Aorta (tissue), 5 donors: ENCODE results near the gene HOXA7. TPM values are rescaled to one million over a fixed set of nuclear protein-coding genes. Genes with fewer than 3 reads are reported as not detected.
A peak's percentile ranks its signal among the peaks of the same experiment; 100 is the strongest.

Experiments
- ATAC-seq: fragments of 200-7000 bp; cut with Tn5 transposase; one replicate; pipeline ENCODE4 v1.9.1; 2022; ENCODE audit warnings: moderate library complexity; ENCODE audit not compliant: low FRiP score
- DNase-seq, 2 donors: peaks; one replicate each; pipeline ENCODE4 v3.0.0-alpha.2; 2020
- H3K27ac ChIP-seq, 2 donors: one replicate each; pipeline ENCODE4 v1.5.1; 2013; ENCODE audit warnings: low read length in 2 of 2, mild to moderate bottlenecking in 2 of 2, moderate library complexity in 2 of 2, control low read depth in 1 of 2, inconsistent platforms in 1 of 2, low read depth in 1 of 2
- H3K27me3 ChIP-seq, 2 donors: one replicate each; pipeline ENCODE4 v1.6.1; 2013; ENCODE audit warnings: control low read depth in 1 of 2, low read length in 1 of 2, mild to moderate bottlenecking in 1 of 2, moderate library complexity in 1 of 2; ENCODE audit not compliant: insufficient read depth in 2 of 2, control insufficient read depth in 1 of 2
- H3K36me3 ChIP-seq, 2 donors: one replicate each; pipeline ENCODE4 v1.6.1; 2013; ENCODE audit warnings: control low read depth in 1 of 2, low read length in 1 of 2, mild to moderate bottlenecking in 1 of 2; ENCODE audit not compliant: insufficient read depth in 2 of 2, control insufficient read depth in 1 of 2
- H3K4me1 ChIP-seq, 2 donors: one replicate each; pipeline ENCODE4 v1.6.1; 2013; ENCODE audit warnings: low read length in 2 of 2, control low read depth in 1 of 2, mild to moderate bottlenecking in 1 of 2, moderate library complexity in 1 of 2; ENCODE audit not compliant: insufficient read depth in 2 of 2, control insufficient read depth in 1 of 2
- H3K4me3 ChIP-seq, 2 donors: one replicate each; pipeline ENCODE4 v1.5.1; 2013; ENCODE audit warnings: low read length in 2 of 2, control low read depth in 1 of 2, mild to moderate bottlenecking in 1 of 2
- H3K9me3 ChIP-seq: one replicate; pipeline ENCODE4 v1.6.1; 2013; ENCODE audit warnings: mild to moderate bottlenecking, low read length; ENCODE audit not compliant: control insufficient read depth
- WGBS, 2 donors: extraction: QIAGEN DNeasy Blood & Tissue Kit; methylation state at CpG; one replicate each; pipeline ENCODE4 v1.1.7; 2013; 5-methylcytosine and 5-hydroxymethylcytosine counted together
- intact Hi-C, 2 donors: fragments of 100-400 bp; cut with DNase I; formaldehyde crosslinking; loops; one replicate each; pipeline versions ENCODE4 v1.14.2 to v1.15.0; 2022
- polyA plus RNA-seq, 2 donors: library from polyadenylated mRNA; stranded (reverse); fragments of 200-250 nt; gene quantifications; one replicate each; pipeline ENCODE4 v1.2.3, GENCODE V29; 2013
- total RNA-seq, 2 donors: library from RNA; stranded (reverse); fragmentation: NEBNext Ultra II Directional; extraction: Animal tissue kit (Norgen Biotek cat#: 25700); gene quantifications; one replicate each; pipeline ENCODE4 v1.2.1, GENCODE V29; 2021
- donor health status: healthy with polysubstance abuse.
- donor health status: Bipolar disorder and iron deficiency.
- donor health status: DM: no; HTN: no; CAD: no.
- donor health status: DM: no; HTN: no; CAD: no.
- donor health status: DM: yes; HTN: yes; CAD: no.

HOXA7 gene
- total and polyA plus RNA-seq, 4 donors, result 2.4 to 9.3 (median 4.0) TPM

DNA sequence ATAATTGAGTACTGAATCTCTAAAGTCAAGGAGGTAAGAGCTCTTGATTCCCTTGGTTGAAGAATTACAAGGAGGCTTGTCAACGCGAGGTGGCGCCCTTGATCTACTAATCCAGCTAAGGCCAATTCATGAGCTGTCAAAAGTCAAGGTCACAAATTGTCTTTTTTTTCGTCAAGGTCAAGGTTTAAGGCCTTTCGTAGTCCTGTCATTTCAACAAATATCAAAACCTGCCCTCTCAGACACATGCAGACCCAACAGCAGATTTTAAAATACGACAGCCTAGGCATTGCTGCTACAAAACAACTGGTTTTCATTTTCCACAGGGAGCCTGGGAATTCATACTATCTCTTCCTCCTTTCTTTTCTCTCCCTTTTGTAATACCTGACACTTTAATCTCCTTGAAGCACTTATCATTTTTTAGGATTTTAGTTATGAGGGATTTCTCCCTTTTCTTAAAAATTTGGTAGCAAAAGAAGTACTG, 39.9 kb upstream of the HOXA7 start:
- Histone ChIP-seq H3K9me3 (no peaks in the 10 kb centered on the region), H3K27me3 (peaks cover 0 to 2% of the 10 kb centered on the region in 2 donors), H3K4me1 (no peaks in the 10 kb centered on the region), H3K36me3 (no peaks in the 10 kb centered on the region), H3K4me3 (no peak overlapping the region), H3K27ac (no peak overlapping the region)
- DNase-seq (peak; percentile 88 to 95), ATAC-seq (peak; percentile 71)
- intact Hi-C loops, result loop anchor here (5.0 to 10.0 kb wide), 4 partner anchors 718 to 898 kb away; no protein-coding TSS in a partner anchor
- WGBS, 2 donors, result 4 to 5% methylated on average over 6 of the region's 6 CpGs

DNA sequence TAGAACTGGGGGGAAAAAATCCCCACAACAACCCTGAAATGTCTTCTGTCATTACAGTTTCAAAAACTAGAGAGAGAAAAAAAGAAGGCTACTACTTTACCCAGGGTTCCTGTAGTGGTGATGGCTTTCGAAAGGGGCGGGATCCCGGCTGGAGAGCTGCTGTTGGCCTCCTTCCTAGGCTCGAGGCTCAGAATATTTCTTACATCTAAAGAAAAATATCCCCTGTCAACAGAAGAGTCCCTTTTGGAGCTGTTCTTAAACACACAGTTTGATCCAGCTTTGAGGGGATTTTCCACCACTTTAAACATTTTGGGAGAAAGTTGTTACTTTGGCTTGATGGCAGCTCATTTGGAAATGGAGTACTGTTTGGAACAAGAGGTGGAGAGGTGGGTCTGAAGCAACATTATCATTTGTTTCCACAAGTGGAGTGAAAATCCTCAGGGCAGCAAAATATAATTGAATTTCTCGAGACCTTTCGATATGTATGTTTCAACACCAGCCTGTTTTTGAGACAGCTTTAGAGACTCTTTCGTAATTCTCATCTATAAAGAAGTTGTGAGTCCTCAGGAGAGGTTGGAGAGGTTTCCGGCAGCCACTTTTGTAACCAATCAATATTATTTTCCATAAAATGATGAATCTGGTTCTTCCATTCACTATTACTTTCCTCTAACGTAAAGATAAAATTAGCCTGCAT, 38.4 kb upstream of the HOXA7 start:
- H3K9me3 ChIP-seq, result no peaks in the 10 kb centered on the region
- peaks cover 0 to 2% of the 10 kb centered on the region in 2 donors for H3K27me3 ChIP-seq
- no peak overlapping the region for H3K4me3 ChIP-seq
- WGBS, 2 donors, result 34 to 41% methylated on average over 9 of the region's 9 CpGs
- ATAC-seq, result no peak
- H3K27ac ChIP-seq, result no peak overlapping the region
- no peaks in the 10 kb centered on the region for H3K4me1 ChIP-seq
- intact Hi-C loops, result loop anchor here (5.0 to 10.0 kb wide), 4 partner anchors 720 to 900 kb away; no protein-coding TSS in a partner anchor
- no peaks in the 10 kb centered on the region for H3K36me3 ChIP-seq
- no peak for DNase-seq

GRCh38 chr7:27194002-27194352, 37.5 kb upstream of the HOXA7 start:
- peaks cover 0 to 2% of the 10 kb centered on the region in 2 donors for H3K27me3 ChIP-seq
- H3K4me1 ChIP-seq, result no peaks in the 10 kb centered on the region
- H3K9me3 ChIP-seq, result no peaks in the 10 kb centered on the region
- ATAC-seq (no peak), DNase-seq (no peak)
- intact Hi-C loops, result loop anchor here (10.0 kb wide), 2 partner anchors 721 to 901 kb away; no protein-coding TSS in a partner anchor
- no peak overlapping the region for H3K4me3 ChIP-seq
- 61 to 75% methylated on average over 2 of the region's 2 CpGs for WGBS, 2 donors
- no peak overlapping the region for H3K27ac ChIP-seq
- H3K36me3 ChIP-seq, result no peaks in the 10 kb centered on the region

GRCh38 chr7:27193335-27194001, 37.0 kb upstream of the HOXA7 start:
- Histone ChIP-seq H3K27me3 (peaks cover 0 to 2% of the 10 kb centered on the region in 2 donors), H3K36me3 (no peaks in the 10 kb centered on the region), H3K9me3 (no peaks in the 10 kb centered on the region), H3K4me1 (no peaks in the 10 kb centered on the region), H3K27ac (no peak overlapping the region), H3K4me3 (no peak overlapping the region)
- intact Hi-C loops, result loop anchor here (10.0 kb wide), 2 partner anchors 721 to 901 kb away; no protein-coding TSS in a partner anchor
- ATAC-seq (no peak), DNase-seq (peak in 1 of 2 donors; percentile 35)
- 31 to 39% methylated on average over 29 of the region's 29 CpGs for WGBS, 2 donors

DNA sequence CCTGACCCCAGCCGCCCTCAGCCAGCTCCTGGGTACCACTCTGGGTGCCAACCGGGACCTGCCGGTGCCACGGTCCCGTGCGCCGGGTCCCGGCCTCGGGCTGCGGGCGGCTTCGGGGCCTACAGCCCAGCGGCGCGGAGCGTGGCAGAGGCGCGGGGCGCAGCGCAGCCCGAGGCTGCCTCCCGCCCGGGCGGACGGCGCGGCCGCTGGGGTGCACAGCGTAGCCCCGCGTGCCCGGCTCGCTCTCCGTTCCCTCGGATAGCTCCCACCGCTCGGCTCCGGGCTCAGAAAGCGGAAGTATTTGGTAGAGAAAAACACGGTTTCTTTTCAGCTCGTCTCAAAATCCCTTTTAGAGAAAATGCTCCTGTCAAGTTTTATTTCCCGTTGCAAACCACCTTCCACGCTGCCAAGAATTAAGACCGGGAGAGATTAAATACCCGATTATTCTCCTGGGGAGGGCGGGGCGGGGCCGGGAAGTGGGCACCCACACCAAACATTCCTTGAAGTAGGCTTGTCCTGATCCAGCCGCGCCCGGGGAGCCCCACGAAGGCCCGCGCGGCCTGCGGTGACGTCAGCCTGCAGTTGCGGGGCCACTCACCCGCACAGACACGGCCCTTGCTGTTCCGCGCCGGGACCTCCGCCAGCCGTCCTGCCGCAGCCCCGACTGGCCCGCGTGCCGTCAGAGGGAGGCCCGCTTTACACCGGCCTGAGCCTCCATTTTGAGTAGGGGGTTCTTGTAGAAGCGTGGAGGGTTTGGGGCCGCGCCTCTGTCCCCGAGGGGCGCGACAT, 36.3 kb upstream of the HOXA7 start:
- Histone ChIP-seq H3K4me3 (no peak overlapping the region), H3K27ac (no peak overlapping the region), H3K36me3 (no peaks in the 10 kb centered on the region), H3K27me3 (peaks cover 0 to 2% of the 10 kb centered on the region in 2 donors), H3K9me3 (no peaks in the 10 kb centered on the region), H3K4me1 (no peaks in the 10 kb centered on the region)
- 3 to 4% methylated on average over 61 to 78 of the region's 78 CpGs for WGBS, 2 donors
- ATAC-seq, result peak; percentile 41
- peak; percentile 55 to 79 for DNase-seq
- intact Hi-C loops, result loop anchor here (10.0 kb wide), 2 partner anchors 722 to 902 kb away; no protein-coding TSS in a partner anchor

DNA sequence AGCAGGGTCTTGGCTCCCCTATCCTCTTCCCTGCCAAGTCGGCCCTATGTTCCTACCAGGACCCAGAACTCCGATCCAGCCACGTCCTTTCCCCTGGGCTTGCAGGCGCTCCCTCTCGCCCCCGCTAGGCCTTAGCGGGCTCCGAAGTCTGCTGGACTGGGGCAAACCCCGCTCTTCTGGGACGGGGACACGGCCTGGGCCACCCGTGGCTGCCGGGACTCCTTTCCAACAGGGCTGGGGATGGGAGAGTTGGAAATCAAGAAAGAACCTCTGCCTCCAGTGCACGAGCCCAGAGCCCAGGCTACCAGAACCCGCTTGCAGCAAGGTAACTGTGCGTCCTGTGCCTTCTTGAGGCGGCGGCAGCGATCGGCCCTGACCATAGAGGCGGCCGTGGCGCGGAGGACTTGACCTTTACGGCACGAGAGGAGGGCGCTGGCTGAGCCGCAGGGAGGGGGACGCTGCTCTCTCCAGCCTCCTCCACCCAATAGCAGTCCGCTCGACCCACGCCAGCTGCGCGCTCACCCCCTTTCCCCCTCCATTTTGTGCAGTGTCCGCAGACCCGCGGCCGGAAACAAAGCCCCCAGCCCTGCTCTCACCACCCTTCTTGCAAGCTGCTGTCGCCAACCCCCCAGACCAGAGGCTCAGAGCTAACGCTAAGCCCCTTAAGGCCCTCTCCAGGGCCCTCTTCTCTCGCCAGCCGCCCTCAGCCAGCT, 35.5 kb upstream of the HOXA7 start:
- ATAC-seq, result peak; percentile 9
- 44 to 49% methylated on average over 41 to 42 of the region's 42 CpGs for WGBS, 2 donors
- H3K36me3 ChIP-seq, result no peaks in the 10 kb centered on the region
- peaks cover 0 to 2% of the 10 kb centered on the region in 2 donors for H3K27me3 ChIP-seq
- intact Hi-C loops, result loop anchor here (10.0 kb wide), 2 partner anchors 723 to 903 kb away; no protein-coding TSS in a partner anchor
- no peak overlapping the region for H3K27ac ChIP-seq
- H3K9me3 ChIP-seq, result no peaks in the 10 kb centered on the region
- H3K4me3 ChIP-seq, result no peak overlapping the region
- H3K4me1 ChIP-seq, result no peaks in the 10 kb centered on the region
- peak; percentile 46 to 74 for DNase-seq

GRCh38 chr7:27191161-27191731, 34.8 kb upstream of the HOXA7 start:
- Histone ChIP-seq H3K27me3 (peaks cover 0 to 2% of the 10 kb centered on the region in 2 donors), H3K9me3 (no peaks in the 10 kb centered on the region), H3K27ac (no peak overlapping the region), H3K4me1 (no peaks in the 10 kb centered on the region), H3K36me3 (no peaks in the 10 kb centered on the region), H3K4me3 (no peak overlapping the region)
- DNase-seq, result peak in 1 of 2 donors; percentile 60
- no peak for ATAC-seq
- 81 to 88% methylated on average over 15 of the region's 15 CpGs for WGBS, 2 donors
- intact Hi-C loops, result loop anchor here (10.0 kb wide), 2 partner anchors 724 to 904 kb away; no protein-coding TSS in a partner anchor
